HepG2 (cell line): ENCODE results near the gene SIRT6. TPM values are rescaled to one million over a fixed set of nuclear protein-coding genes. Genes with fewer than 3 reads are reported as not detected.

ENCODE experiments used
- ATF7 ChIP-seq, 2 experiments: fragments of 450-650 bp in 1 of 2; sonication (generic) in 1 of 2; formaldehyde crosslinking in 1 of 2; IDR thresholded peaks; 2 replicates each; pipeline versions ENCODE4 v1.4.0 to v1.6.1; 2016 to 2020; ENCODE audit warnings: antibody characterized with exemption in 1 of 2, mild to moderate bottlenecking in 1 of 2, missing genetic modification reagents in 1 of 2
- ATM ChIP-seq: fragments of 450-650 bp; IDR thresholded peaks from 2 replicates; pipeline ENCODE4 v1.7.1; 2017; ENCODE audit warnings: mild to moderate bottlenecking, borderline replicate concordance
- EED ChIP-seq: sonication (generic); formaldehyde crosslinking; IDR thresholded peaks from 2 replicates; pipeline ENCODE4 v1.5.0; 2020; ENCODE audit warnings: mild to moderate bottlenecking, missing genetic modification reagents
- ERF ChIP-seq: IDR thresholded peaks from 2 replicates; pipeline ENCODE4 v1.6.1; 2018; ENCODE audit warnings: missing biosample characterization, missing genetic modification reagents
- IKZF1 ChIP-seq: fragments of 450-650 bp; IDR thresholded peaks from 2 replicates; pipeline ENCODE4 v1.7.1; 2016
- MLXIP ChIP-seq: sonication (generic); formaldehyde crosslinking; IDR thresholded peaks from 2 replicates; pipeline ENCODE4 v1.9.0; 2021; ENCODE audit warnings: missing genetic modification reagents, borderline replicate concordance
- ONECUT2 ChIP-seq: sonication (generic); formaldehyde crosslinking; IDR thresholded peaks from 2 replicates; pipeline ENCODE4 v1.4.0; 2020; ENCODE audit warnings: missing genetic modification reagents
- PREB ChIP-seq: sonication (generic); formaldehyde crosslinking; IDR thresholded peaks from 2 replicates; pipeline ENCODE4 v1.4.0; 2020; ENCODE audit warnings: missing genetic modification reagents
- RAD51 ChIP-seq: fragments of 450-650 bp; IDR thresholded peaks from 2 replicates; pipeline ENCODE4 v1.6.1; 2016; ENCODE audit warnings: borderline replicate concordance
- SAFB2 ChIP-seq: sonication (generic); formaldehyde crosslinking; IDR thresholded peaks from 2 replicates; pipeline ENCODE4 v1.5.1; 2020; ENCODE audit warnings: missing genetic modification reagents, low read depth, mild to moderate bottlenecking, borderline replicate concordance
- THRA ChIP-seq: sonication (generic); formaldehyde crosslinking; IDR thresholded peaks from 2 replicates; pipeline ENCODE4 v1.4.0; 2020; ENCODE audit warnings: missing genetic modification reagents, borderline replicate concordance
- ZNF512B ChIP-seq: sonication (generic); formaldehyde crosslinking; IDR thresholded peaks from 2 replicates; pipeline ENCODE4 v1.5.1; 2020; ENCODE audit warnings: missing genetic modification reagents, mild to moderate bottlenecking, borderline replicate concordance
- ZNF513 ChIP-seq: sonication (generic); formaldehyde crosslinking; conservative IDR thresholded peaks from 2 replicates; pipeline ENCODE4 v1.5.0; 2020; ENCODE audit warnings: missing genetic modification reagents
- ZNF691 ChIP-seq: sonication (generic); formaldehyde crosslinking; IDR thresholded peaks from 2 replicates; pipeline ENCODE4 v1.4.0; 2020; ENCODE audit warnings: missing genetic modification reagents, low read depth, mild to moderate bottlenecking, borderline replicate concordance
- ZNF704 ChIP-seq: sonication (generic); formaldehyde crosslinking; IDR thresholded peaks from 2 replicates; pipeline ENCODE4 v1.8.1; 2023; ENCODE audit warnings: mild to moderate bottlenecking, inconsistent platforms, moderate library complexity, missing genetic modification reagents, borderline replicate concordance
- ZNF775 ChIP-seq: sonication (generic); formaldehyde crosslinking; IDR thresholded peaks from 2 replicates; pipeline ENCODE4 v1.4.0; 2020; ENCODE audit warnings: missing genetic modification reagents, mild to moderate bottlenecking, moderate library complexity, borderline replicate concordance
- ZNF816 ChIP-seq: sonication (generic); formaldehyde crosslinking; IDR thresholded peaks from 2 replicates; pipeline ENCODE4 v1.8.0; 2022; ENCODE audit warnings: missing genetic modification reagents, mild to moderate bottlenecking, borderline replicate concordance
- polyA plus RNA-seq, 8 experiments: library from polyadenylated mRNA; depleted of rRNA in 3 of 8; stranded (reverse) in 7 of 8; unstranded in 1 of 8; fragments of >200 nt; fragmentation: Illumina TruSeq in 4 of 8; extraction: Trizol in 4 of 8; gene quantifications; 2 replicates each; pipeline versions ENCODE4 v1.2.1 to v1.2.3, GENCODE V29; 2011 to 2016; ENCODE audit warnings: low read depth in 4 of 8, missing spikeins in 1 of 8, mixed read lengths in 1 of 8; ENCODE audit not compliant: insufficient read depth in 1 of 8
- total RNA-seq, 5 experiments: library from RNA; depleted of rRNA; stranded (reverse); fragments of >200 nt; fragmentation: Illumina TruSeq; extraction: Trizol; gene quantifications; 2 replicates each; pipeline ENCODE4 v1.2.3, GENCODE V29; 2016; ENCODE audit warnings: low read depth in 1 of 5

Gene SIRT6
- total and polyA plus RNA-seq, 2 of the 13 experiments (the other 11 are each of a cell fraction or from before 2014, with no cell fraction given) = 11.0 to 18.4 TPM

DNA sequence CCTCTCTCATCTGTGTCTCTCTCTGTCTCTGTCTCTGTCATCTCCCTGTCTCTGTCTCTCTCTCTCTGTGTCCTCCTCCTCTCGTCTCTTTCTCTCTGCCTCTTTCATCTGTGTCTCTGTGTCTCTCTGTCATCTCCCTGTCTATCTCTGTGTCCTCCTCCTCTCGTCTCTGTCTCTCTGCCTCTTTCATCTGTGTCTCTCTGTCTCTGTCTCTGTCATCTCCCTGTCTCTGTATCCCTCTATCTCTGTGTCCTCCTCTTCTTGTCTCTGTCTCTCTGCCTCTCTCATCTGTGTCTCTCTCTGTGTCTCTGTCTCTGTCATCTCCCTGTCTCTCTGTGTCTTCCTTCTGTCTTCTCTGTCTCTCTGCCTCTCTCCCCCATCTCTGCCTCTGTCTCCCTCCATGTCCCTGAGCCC lies 46.4 kb upstream of the SIRT6 start (continued):
- TF ChIP-seq ZNF512B = peak; percentile 59; the same call in 1 of the 2 replicates
- no peak for TF ChIP-seq ZNF513 (CRISPR knock-in tag)
- no peak for TF ChIP-seq EED
- no peak for TF ChIP-seq RAD51
- no peak for TF ChIP-seq SAFB2 (CRISPR knock-in tag)
- TF ChIP-seq THRA (CRISPR knock-in tag) = no peak
- TF ChIP-seq IKZF1 = peak; percentile 7; the same call in 1 of the 2 replicates
- TF ChIP-seq ATF7 (IDR thresholded peaks at IDR 0.05) = peak; percentile 19; the same call in 1 of the 2 replicates
- TF ChIP-seq ATF7 (CRISPR knock-in tag; IDR thresholded peaks at IDR 0.05) = no peak
- TF ChIP-seq ZNF775 (CRISPR knock-in tag) = no peak
- 0 out of 2 replicates have a peak, but pooled peaks have one; percentile 4 for TF ChIP-seq ZNF691
- TF ChIP-seq ATM = peak; percentile 27; the same call in 1 of the 2 replicates
- TF ChIP-seq PREB (CRISPR knock-in tag) = no peak
- no peak for TF ChIP-seq ZNF816 (CRISPR knock-in tag)
- TF ChIP-seq ZNF704 = no peak
- TF ChIP-seq ERF (CRISPR knock-in tag) = no peak
- no peak for TF ChIP-seq MLXIP
- no peak for TF ChIP-seq ONECUT2 (CRISPR knock-in tag)
